NT2/D1 (cell line): ENCODE measurements around the gene OR5J2.

Source experiments
- SUZ12 ChIP-seq: IDR thresholded peaks from 2 replicates; pipeline ENCODE4 v1.6.1; 2011; ENCODE audit not compliant: insufficient read length, insufficient read depth; ENCODE audit errors: extremely low read depth
- YY1 ChIP-seq: IDR thresholded peaks from 2 replicates; pipeline ENCODE4 v1.6.1; 2011; ENCODE audit not compliant: insufficient read length, insufficient read depth

GRCh38 chr11:56163804-56164203, 12.6 kb upstream of the OR5J2 start:
- TF ChIP-seq SUZ12, result no peak
- no peak for TF ChIP-seq YY1
